Nephron progenitor cell (in vitro differentiated cells): Measurements from ENCODE around the gene TRIO.

Experiments
- DNase-seq: peaks from one replicate; pipeline ENCODE4 v3.0.0; 2021
- H3K27ac Mint-ChIP-seq: 2 replicates; pipeline ENCODE4 v1.8.0; 2021; ENCODE audit warnings: mild to moderate bottlenecking, moderate library complexity, mixed read lengths
- H3K27me3 Mint-ChIP-seq: 2 replicates; pipeline ENCODE4 v1.8.0; 2021; ENCODE audit warnings: mild to moderate bottlenecking, low read depth, mixed read lengths; ENCODE audit not compliant: poor library complexity
- H3K36me3 Mint-ChIP-seq: 2 replicates; pipeline ENCODE4 v1.8.0; 2021; ENCODE audit warnings: low read depth, mixed read lengths
- H3K4me1 Mint-ChIP-seq: 2 replicates; pipeline ENCODE4 v1.8.0; 2021; ENCODE audit warnings: mixed read lengths
- H3K4me3 Mint-ChIP-seq: 2 replicates; pipeline ENCODE4 v1.8.0; 2021; ENCODE audit warnings: mild to moderate bottlenecking, moderate library complexity, mixed read lengths
- H3K9me3 Mint-ChIP-seq: 2 replicates; pipeline ENCODE4 v1.8.0; 2021; ENCODE audit warnings: mild to moderate bottlenecking, moderate library complexity, mixed read lengths
- TF ChIP-seq, protein P1 (sequence below): fragments of 200-600 bp; sonication (generic); IDR thresholded peaks from 2 replicates; pipeline ENCODE4 v1.5.0; 2021; ENCODE audit warnings: antibody characterized with exemption

TRIO gene

GRCh38 chr5:14458414-14458813 is 315.3 kb downstream of the TRIO start:
- Mint-ChIP-seq H3K27ac (peak overlapping the region; percentile 65), H3K4me3 (no peak overlapping the region), H3K36me3 (peaks cover 58% of the 10 kb centered on the region), H3K9me3 (peaks cover 18% of the 10 kb centered on the region), H3K4me1 (peaks cover 70% of the 10 kb centered on the region), H3K27me3 (no peaks in the 10 kb centered on the region)
- DNase-seq, result no peak
- TF ChIP-seq, protein P1, sequence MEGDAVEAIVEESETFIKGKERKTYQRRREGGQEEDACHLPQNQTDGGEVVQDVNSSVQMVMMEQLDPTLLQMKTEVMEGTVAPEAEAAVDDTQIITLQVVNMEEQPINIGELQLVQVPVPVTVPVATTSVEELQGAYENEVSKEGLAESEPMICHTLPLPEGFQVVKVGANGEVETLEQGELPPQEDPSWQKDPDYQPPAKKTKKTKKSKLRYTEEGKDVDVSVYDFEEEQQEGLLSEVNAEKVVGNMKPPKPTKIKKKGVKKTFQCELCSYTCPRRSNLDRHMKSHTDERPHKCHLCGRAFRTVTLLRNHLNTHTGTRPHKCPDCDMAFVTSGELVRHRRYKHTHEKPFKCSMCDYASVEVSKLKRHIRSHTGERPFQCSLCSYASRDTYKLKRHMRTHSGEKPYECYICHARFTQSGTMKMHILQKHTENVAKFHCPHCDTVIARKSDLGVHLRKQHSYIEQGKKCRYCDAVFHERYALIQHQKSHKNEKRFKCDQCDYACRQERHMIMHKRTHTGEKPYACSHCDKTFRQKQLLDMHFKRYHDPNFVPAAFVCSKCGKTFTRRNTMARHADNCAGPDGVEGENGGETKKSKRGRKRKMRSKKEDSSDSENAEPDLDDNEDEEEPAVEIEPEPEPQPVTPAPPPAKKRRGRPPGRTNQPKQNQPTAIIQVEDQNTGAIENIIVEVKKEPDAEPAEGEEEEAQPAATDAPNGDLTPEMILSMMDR, result no peak

GRCh38 chr5:14460844-14461398 is 317.8 kb downstream of the TRIO start:
- TF ChIP-seq, protein P1, result no peak
- peaks cover 41% of the 10 kb centered on the region for H3K36me3 Mint-ChIP-seq
- H3K9me3 Mint-ChIP-seq, result peaks cover 4% of the 10 kb centered on the region
- H3K4me1 Mint-ChIP-seq, result peaks cover 86% of the 10 kb centered on the region
- H3K4me3 Mint-ChIP-seq, result no peak overlapping the region
- peak overlapping the region; percentile 98 for H3K27ac Mint-ChIP-seq
- no peak for DNase-seq
- peaks cover 3% of the 10 kb centered on the region for H3K27me3 Mint-ChIP-seq

- TF ChIP-seq, protein P1, result no peak
- no peak for DNase-seq
- peaks cover 80% of the 10 kb centered on the region for H3K4me1 Mint-ChIP-seq
- peaks cover 49% of the 10 kb centered on the region for H3K36me3 Mint-ChIP-seq
- peak overlapping the region; percentile 28 for H3K4me3 Mint-ChIP-seq
- H3K27ac Mint-ChIP-seq, result peak overlapping the region; percentile 98
- H3K9me3 Mint-ChIP-seq, result no peaks in the 10 kb centered on the region
- peaks cover 3% of the 10 kb centered on the region for H3K27me3 Mint-ChIP-seq
Observed at GRCh38 chr5:14462681-14463080, 319.5 kb downstream of the TRIO start.

GRCh38 chr5:14463629-14464028 is 320.5 kb downstream of the TRIO start:
- peaks cover 3% of the 10 kb centered on the region for H3K27me3 Mint-ChIP-seq
- H3K4me3 Mint-ChIP-seq, result peak overlapping the region; percentile 53
- no peaks in the 10 kb centered on the region for H3K9me3 Mint-ChIP-seq
- DNase-seq, result no peak
- TF ChIP-seq, protein P1, result no peak
- peaks cover 57% of the 10 kb centered on the region for H3K36me3 Mint-ChIP-seq
- H3K4me1 Mint-ChIP-seq, result peaks cover 76% of the 10 kb centered on the region
- peak overlapping the region; percentile 88 for H3K27ac Mint-ChIP-seq

DNA sequence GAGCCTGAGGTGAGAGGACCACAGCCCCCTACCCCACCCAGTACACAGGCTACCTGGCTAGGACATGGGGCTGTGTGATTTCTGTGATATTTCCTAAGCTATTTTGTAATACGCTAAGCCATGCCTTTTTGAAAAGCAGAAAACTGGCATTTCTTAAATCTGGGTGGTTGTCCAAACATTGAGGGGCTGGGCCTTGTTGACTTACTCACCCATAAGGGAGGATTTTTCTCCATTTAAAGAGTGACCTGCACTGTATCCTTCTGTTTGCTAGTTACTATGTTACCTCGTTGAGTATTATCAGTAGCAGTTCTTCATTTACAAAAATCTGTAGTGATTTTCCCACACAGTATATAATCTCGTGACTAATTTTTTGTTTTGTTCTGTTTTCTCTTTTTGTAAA is 321.0 kb downstream of the TRIO start:
- peaks cover 76% of the 10 kb centered on the region for H3K4me1 Mint-ChIP-seq
- peak overlapping the region; percentile 88 for H3K27ac Mint-ChIP-seq
- no peak for DNase-seq
- H3K36me3 Mint-ChIP-seq, result peaks cover 54% of the 10 kb centered on the region
- TF ChIP-seq, protein P1, result no peak
- H3K27me3 Mint-ChIP-seq, result peaks cover 3% of the 10 kb centered on the region
- H3K4me3 Mint-ChIP-seq, result no peak overlapping the region
- no peaks in the 10 kb centered on the region for H3K9me3 Mint-ChIP-seq

GRCh38 chr5:14464671-14465070 is 321.5 kb downstream of the TRIO start:
- peak overlapping the region; percentile 78 for H3K27ac Mint-ChIP-seq

More at GRCh38 chr5:14464671-14465070, 321.5 kb downstream of the TRIO start:
- peaks cover 81% of the 10 kb centered on the region for H3K4me1 Mint-ChIP-seq
- H3K4me3 Mint-ChIP-seq, result peak overlapping the region; percentile 31
- TF ChIP-seq, protein P1, result no peak
- peaks cover 50% of the 10 kb centered on the region for H3K36me3 Mint-ChIP-seq
- DNase-seq, result no peak
- H3K9me3 Mint-ChIP-seq, result no peaks in the 10 kb centered on the region
- peaks cover 3% of the 10 kb centered on the region for H3K27me3 Mint-ChIP-seq
